Choroid plexus epithelial cell (primary cell): ENCODE results near the gene TEX29.

Source experiments
- DNase-seq: peaks from one replicate; pipeline ENCODE4 v3.0.0-alpha.2; 2010; ENCODE audit warnings: low read depth
- H3K4me3 ChIP-seq: 2 replicates; pipeline ENCODE4 v1.5.1; 2011; ENCODE audit warnings: low read depth, mild to moderate bottlenecking, control low read depth, low read length, moderate library complexity
- TF ChIP-seq, protein P1 (sequence below): conservative IDR thresholded peaks from 2 replicates; pipeline ENCODE4 v1.5.1; 2011; ENCODE audit warnings: low read depth, mild to moderate bottlenecking, control low read depth, inconsistent platforms, low read length, moderate library complexity

TEX29 gene

DNA sequence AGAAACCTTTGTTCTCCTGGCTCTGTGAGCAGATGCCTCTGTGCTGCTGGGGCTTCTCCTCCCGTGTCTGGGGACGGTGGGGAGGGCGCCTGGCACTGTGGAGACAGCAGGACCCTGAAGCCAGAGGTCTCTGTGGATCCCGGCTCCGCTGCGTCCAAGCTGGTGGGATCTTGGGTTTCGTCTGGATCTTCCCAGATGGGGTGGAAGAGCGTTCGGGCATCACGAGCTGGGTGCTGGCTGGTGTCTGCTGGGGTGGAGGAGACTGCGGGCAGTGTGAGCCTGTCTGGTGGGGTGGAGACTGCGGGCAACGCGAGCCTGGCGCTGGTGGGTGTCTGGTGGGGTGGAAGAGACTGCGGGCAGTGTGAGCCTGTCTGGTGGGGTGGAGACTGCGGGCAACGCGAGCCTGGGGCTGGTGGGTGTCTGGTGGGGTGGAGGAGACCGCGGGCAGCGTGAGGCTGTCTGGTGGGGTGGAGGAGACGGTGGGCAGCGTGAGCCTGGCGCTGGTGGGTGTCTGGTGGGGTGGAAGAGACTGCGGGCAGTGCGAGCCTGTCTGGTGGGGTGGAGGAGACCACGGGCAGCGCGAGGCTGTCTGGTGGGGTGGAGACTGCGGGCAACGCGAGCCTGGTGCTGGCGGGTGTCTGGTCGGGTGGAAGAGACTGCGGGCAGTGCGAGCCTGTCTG, 5.6 kb downstream of the TEX29 start:
- no peak overlapping the region for H3K4me3 ChIP-seq
- TF ChIP-seq, protein P1, sequence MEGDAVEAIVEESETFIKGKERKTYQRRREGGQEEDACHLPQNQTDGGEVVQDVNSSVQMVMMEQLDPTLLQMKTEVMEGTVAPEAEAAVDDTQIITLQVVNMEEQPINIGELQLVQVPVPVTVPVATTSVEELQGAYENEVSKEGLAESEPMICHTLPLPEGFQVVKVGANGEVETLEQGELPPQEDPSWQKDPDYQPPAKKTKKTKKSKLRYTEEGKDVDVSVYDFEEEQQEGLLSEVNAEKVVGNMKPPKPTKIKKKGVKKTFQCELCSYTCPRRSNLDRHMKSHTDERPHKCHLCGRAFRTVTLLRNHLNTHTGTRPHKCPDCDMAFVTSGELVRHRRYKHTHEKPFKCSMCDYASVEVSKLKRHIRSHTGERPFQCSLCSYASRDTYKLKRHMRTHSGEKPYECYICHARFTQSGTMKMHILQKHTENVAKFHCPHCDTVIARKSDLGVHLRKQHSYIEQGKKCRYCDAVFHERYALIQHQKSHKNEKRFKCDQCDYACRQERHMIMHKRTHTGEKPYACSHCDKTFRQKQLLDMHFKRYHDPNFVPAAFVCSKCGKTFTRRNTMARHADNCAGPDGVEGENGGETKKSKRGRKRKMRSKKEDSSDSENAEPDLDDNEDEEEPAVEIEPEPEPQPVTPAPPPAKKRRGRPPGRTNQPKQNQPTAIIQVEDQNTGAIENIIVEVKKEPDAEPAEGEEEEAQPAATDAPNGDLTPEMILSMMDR: no peak
- no peak for DNase-seq

DNA sequence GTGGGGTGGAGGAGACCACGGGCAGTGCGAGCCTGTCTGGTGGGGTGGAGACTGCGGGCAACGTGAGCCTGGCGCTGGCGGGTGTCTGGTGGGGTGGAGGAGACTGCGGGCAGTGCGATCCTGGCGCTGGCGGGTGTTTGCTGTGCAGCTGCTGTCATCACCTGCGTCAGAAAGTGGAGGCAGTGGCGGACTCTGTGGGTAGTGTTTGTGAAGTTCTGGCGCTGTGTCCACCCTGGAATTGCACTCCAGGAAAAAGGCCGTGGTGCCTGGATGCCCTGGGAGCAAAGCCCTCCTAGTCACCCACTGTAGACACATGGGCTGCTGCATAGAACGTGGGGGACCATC, 6.2 kb downstream of the TEX29 start:
- TF ChIP-seq, protein P1: no peak
- no peak overlapping the region for H3K4me3 ChIP-seq
- no peak for DNase-seq

DNA sequence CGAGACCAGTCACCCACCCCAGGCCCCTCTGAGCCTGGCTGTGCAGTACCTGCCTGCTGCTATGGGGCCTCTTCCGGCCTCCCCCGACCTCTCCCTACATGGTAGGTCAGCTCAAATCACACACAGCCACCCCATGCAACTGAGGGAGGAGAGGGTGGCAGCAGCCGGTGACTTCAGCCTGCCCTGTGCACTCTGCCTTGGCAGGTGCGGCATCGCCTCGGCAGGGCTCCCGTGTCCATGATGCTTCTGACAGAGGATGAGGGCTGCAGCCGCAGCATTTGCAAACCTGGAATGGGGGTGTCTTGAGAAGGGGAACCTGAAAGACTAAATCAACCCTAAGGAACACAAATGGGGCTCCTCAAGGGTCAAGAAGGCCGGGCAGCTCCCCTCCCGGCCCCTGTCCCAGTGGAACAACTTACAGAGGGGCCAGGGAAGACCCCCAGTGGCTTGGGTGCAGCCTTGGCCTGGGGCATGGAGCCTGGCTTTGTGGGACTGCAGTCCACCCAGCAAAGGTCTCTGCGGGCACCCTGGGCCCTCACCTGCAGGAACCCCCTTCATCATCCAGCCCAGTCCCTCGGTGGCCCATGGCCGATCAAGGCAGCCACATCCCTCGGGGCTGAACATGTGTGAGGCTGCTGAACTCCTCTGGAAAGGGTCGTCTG, 6.7 kb downstream of the TEX29 start:
- TF ChIP-seq, protein P1: no peak
- H3K4me3 ChIP-seq: no peak overlapping the region
- DNase-seq: no peak

DNA sequence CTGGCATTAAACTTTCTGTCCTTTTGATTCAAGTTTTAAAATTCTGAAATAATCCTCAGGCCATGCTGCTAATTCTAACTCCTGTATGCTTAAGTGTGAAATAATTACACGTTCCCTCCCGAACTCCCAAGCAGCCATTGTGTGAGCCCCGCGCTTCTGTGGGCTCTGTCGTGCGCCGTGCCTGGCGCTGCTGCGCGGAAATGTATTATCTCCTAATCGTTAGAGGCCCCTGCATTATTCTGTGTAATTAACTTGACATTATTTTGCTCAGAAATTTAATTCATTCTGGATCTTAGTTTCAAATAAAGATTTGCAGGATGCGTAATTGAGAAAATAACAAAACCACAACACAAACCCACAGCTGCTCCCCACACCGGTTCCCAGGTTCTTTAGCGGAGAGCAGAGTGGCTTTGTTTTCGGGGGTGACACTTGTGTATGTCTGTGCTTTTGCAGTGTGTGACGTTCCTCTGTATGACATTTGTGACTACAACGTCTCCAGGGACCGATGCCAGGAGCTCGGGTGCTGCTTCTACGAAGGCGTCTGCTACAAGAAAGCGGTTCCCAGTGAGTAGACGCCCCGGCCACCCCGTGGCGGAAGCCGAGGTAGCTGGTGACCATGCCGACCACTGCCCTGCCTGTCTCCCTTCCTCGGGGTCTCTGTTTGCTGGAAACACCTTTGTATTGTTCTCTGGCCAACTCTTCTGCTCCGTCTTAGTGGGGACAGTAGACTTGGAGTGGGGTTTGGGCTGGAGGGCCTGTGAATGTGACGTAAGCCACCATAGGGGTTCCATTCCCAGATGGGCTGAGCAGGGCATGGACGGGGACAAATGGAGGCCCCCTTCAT, 7.5 kb downstream of the TEX29 start:
- no peak overlapping the region for H3K4me3 ChIP-seq
- DNase-seq: no peak
- TF ChIP-seq, protein P1: no peak

DNA sequence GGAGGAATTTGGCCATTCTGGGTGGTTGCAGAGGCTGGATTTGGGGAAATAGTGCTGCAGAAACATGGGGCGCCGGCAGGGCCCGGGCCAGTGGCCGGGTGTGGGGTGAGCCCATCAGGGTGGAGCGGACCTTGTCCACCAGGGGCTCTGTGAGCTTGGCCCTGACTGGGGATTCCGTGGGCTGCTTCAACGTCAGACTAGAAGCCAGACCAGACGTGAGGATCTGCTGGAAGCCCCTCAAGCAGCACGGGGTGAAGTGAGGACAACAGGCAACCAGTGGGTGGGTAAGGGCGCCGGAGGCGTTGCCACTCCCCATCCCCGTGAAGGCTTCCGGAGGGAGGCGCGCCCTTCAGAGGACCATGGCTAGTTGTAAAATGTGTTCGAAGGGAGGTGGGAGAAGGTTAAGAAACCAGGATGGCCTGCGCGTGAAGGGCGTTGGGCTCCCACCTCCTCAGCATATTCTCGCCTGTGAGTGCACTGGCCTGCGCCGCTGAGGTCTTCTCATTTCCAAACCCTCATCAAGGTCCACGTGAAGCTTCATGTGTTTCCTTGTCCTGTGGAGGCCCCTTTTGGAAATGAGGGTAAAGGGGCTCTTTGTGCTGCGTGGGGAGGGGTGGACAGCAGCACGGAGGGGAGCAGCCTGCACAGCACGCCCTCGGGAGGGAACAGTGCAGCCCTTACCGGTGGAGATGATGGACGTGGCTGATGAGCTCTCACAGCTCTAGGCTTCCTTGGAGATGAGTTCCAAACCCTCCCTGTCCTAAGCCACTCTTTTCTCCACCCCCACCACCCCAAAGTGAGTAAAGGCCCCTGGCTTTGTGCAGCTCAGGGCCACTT, 8.3 kb downstream of the TEX29 start:
- H3K4me3 ChIP-seq: no peak overlapping the region
- TF ChIP-seq, protein P1: no peak
- no peak for DNase-seq

DNA sequence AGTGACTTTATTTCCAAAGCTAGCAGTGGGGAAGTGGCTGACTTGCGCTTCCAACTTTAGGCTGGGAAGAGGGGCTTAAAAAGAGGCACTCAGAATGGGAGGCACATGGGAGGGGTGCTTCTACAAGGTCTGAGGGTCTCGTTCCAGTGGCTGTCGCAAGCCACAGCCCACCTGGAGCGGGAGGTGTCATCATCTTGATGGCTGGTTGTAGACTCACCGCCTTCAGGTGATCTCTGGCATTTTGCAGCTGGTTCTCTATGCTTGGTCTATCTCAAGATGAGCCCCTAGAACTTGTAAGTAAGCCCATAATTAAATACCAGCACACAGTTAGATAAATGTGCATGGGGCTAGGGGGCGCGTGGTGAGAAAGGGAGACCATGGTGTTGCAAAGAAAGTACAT, 9.2 kb downstream of the TEX29 start:
- no peak overlapping the region for H3K4me3 ChIP-seq
- DNase-seq: no peak
- TF ChIP-seq, protein P1: no peak
